H9 (cell line): ENCODE data around the gene GLDC. TPM values are rescaled to one million over a fixed set of nuclear protein-coding genes. Genes with fewer than 3 reads are reported as not detected.
A peak's percentile ranks its signal among the peaks of the same experiment; 100 is the strongest.

Source experiments
- DNase-seq: peaks from one replicate; pipeline ENCODE4 v3.0.0-alpha.2; 2017
- H2AFZ ChIP-seq: one replicate; pipeline ENCODE4 v1.6.1; 2013; ENCODE audit warnings: mild to moderate bottlenecking, low read length, control low read depth, moderate library complexity
- H2AK5ac ChIP-seq: 2 replicates; pipeline ENCODE4 v1.6.1; 2013; ENCODE audit warnings: low read length, control low read depth, mixed read lengths; ENCODE audit not compliant: insufficient read length
- H2BK120ac ChIP-seq: one replicate; pipeline ENCODE4 v1.6.1; 2013; ENCODE audit warnings: low read depth, mild to moderate bottlenecking, low read length, control low read depth, inconsistent platforms; ENCODE audit not compliant: poor library complexity, severe bottlenecking
- H2BK12ac ChIP-seq: 2 replicates; pipeline ENCODE4 v1.6.1; 2013; ENCODE audit warnings: low read length, control low read depth, mixed read lengths, low read depth; ENCODE audit not compliant: insufficient read length
- H2BK15ac ChIP-seq: 2 replicates; pipeline ENCODE4 v1.6.1; 2013; ENCODE audit warnings: low read depth, low read length, control low read depth
- H2BK20ac ChIP-seq: one replicate; pipeline ENCODE4 v1.6.1; 2013; ENCODE audit warnings: low read depth, mild to moderate bottlenecking, low read length, control low read depth, inconsistent platforms; ENCODE audit not compliant: poor library complexity, severe bottlenecking
- H2BK5ac ChIP-seq: 2 replicates; pipeline ENCODE4 v1.6.1; 2013; ENCODE audit warnings: low read length, control low read depth, mixed read lengths; ENCODE audit not compliant: insufficient read length
- H3K14ac ChIP-seq: 2 replicates; pipeline ENCODE4 v1.6.1; 2013; ENCODE audit warnings: low read length, control low read depth; ENCODE audit not compliant: insufficient read depth
- H3K18ac ChIP-seq: 2 replicates; pipeline ENCODE4 v1.6.1; 2013; ENCODE audit warnings: low read depth, mild to moderate bottlenecking, mixed read lengths, low read length, control low read depth; ENCODE audit not compliant: insufficient read length
- H3K23ac ChIP-seq: 2 replicates; pipeline ENCODE4 v1.6.1; 2013; ENCODE audit warnings: low read length, control low read depth, mixed read lengths, low read depth; ENCODE audit not compliant: insufficient read length
- H3K23me2 ChIP-seq: 2 replicates; pipeline ENCODE4 v1.6.1; 2013; ENCODE audit warnings: low read depth, mild to moderate bottlenecking, mixed read lengths, low read length, control low read depth; ENCODE audit not compliant: insufficient read length, poor library complexity, severe bottlenecking
- H3K27ac ChIP-seq: 2 replicates; pipeline ENCODE4 v1.5.1; 2013; ENCODE audit warnings: low read length, control low read depth, mixed read lengths, low read depth; ENCODE audit not compliant: insufficient read length
- H3K27me3 ChIP-seq: 2 replicates; pipeline ENCODE4 v1.6.1; 2013; ENCODE audit warnings: low read length, control low read depth, inconsistent platforms; ENCODE audit not compliant: insufficient read depth
- H3K4ac ChIP-seq: 2 replicates; pipeline ENCODE4 v1.6.1; 2013; ENCODE audit warnings: low read depth, mild to moderate bottlenecking, control low read depth, inconsistent platforms, low read length, moderate library complexity
- H3K4me1 ChIP-seq: 2 replicates; pipeline ENCODE4 v1.6.1; 2013; ENCODE audit warnings: low read length, control low read depth, inconsistent platforms; ENCODE audit not compliant: insufficient read depth
- H3K4me2 ChIP-seq: 2 replicates; pipeline ENCODE4 v1.6.1; 2013; ENCODE audit warnings: low read length, control low read depth, mixed read lengths; ENCODE audit not compliant: insufficient read length, insufficient read depth
- H3K56ac ChIP-seq: 2 replicates; pipeline ENCODE4 v1.6.1; 2013; ENCODE audit warnings: low read depth, mild to moderate bottlenecking, mixed read lengths, low read length, control low read depth; ENCODE audit not compliant: insufficient read length
- H3K79me1 ChIP-seq: 2 replicates; pipeline ENCODE4 v1.6.1; 2013; ENCODE audit warnings: low read depth, mild to moderate bottlenecking, moderate library complexity, low read length, control low read depth, inconsistent platforms; ENCODE audit not compliant: insufficient read depth, poor library complexity, severe bottlenecking
- H3K79me2 ChIP-seq: 2 replicates; pipeline ENCODE4 v1.6.1; 2013; ENCODE audit warnings: low read length, control low read depth, inconsistent platforms; ENCODE audit not compliant: insufficient read depth
- H3K9ac ChIP-seq: 2 replicates; pipeline ENCODE4 v1.6.1; 2013; ENCODE audit warnings: low read length, control low read depth, mixed read lengths; ENCODE audit not compliant: insufficient read length; ENCODE audit errors: extremely low read depth
- H3K9me3 ChIP-seq: one replicate; pipeline ENCODE4 v1.6.1; 2013; ENCODE audit warnings: low read depth, low read length, inconsistent platforms; ENCODE audit not compliant: control insufficient read depth
- H3T11ph ChIP-seq: one replicate; pipeline ENCODE4 v1.6.1; 2013; ENCODE audit warnings: mild to moderate bottlenecking, low read length, control low read depth, inconsistent platforms
- H4K20me1 ChIP-seq: one replicate; pipeline ENCODE4 v1.6.1; 2013; ENCODE audit not compliant: control insufficient read depth, insufficient read length, insufficient read depth
- H4K5ac ChIP-seq: 2 replicates; pipeline ENCODE4 v1.6.1; 2013; ENCODE audit warnings: low read depth, mild to moderate bottlenecking, mixed read lengths, low read length, control low read depth; ENCODE audit not compliant: insufficient read length
- H4K8ac ChIP-seq: replicated peaks from 2 replicates; pipeline ENCODE4 v1.6.1; 2013; ENCODE audit warnings: low read length, control low read depth, mixed read lengths, low read depth; ENCODE audit not compliant: insufficient read length
- H4K91ac ChIP-seq: 2 replicates; pipeline ENCODE4 v1.6.1; 2013; ENCODE audit warnings: low read depth, mild to moderate bottlenecking, moderate library complexity, mixed read lengths, low read length, control low read depth; ENCODE audit not compliant: insufficient read length
- H3K27ac Mint-ChIP-seq, 3 experiments: 2 replicates in 2 of 3; 3 replicates in 1 of 3; pipeline ENCODE4 v1.8.0; 2020 to 2021; ENCODE audit warnings: mixed read lengths in 3 of 3, mild to moderate bottlenecking in 1 of 3, moderate library complexity in 1 of 3
- H3K27me3 Mint-ChIP-seq: 2 replicates; pipeline ENCODE4 v1.8.0; 2021; ENCODE audit warnings: low read depth, mild to moderate bottlenecking, moderate library complexity, mixed read lengths
- H3K36me3 Mint-ChIP-seq, 3 experiments: 2 replicates in 2 of 3; 3 replicates in 1 of 3; pipeline ENCODE4 v1.8.0; 2020 to 2021; ENCODE audit warnings: low read depth in 3 of 3, mixed read lengths in 3 of 3; ENCODE audit not compliant: insufficient read depth in 1 of 3
- H3K4me1 Mint-ChIP-seq, 2 experiments: 2 replicates each; pipeline ENCODE4 v1.8.0; 2020; ENCODE audit warnings: mixed read lengths in 2 of 2
- H3K4me3 Mint-ChIP-seq, 2 experiments: 2 replicates in 1 of 2; 3 replicates in 1 of 2; pipeline ENCODE4 v1.8.0; 2020 to 2021; ENCODE audit warnings: mild to moderate bottlenecking in 2 of 2, mixed read lengths in 2 of 2, moderate library complexity in 1 of 2
- H3K9me3 Mint-ChIP-seq, 2 experiments: 2 replicates in 1 of 2; 3 replicates in 1 of 2; pipeline ENCODE4 v1.8.0; 2020; ENCODE audit warnings: mild to moderate bottlenecking in 2 of 2, mixed read lengths in 2 of 2, moderate library complexity in 1 of 2
- WGBS: extraction: QIAGEN DNeasy Blood & Tissue Kit; methylation state at CpG from one replicate; pipeline ENCODE4 v1.1.7; 2013; ENCODE audit warnings: missing lambda C conversion rate, low lambda C conversion rate, mixed read lengths; ENCODE audit not compliant: insufficient read length; ENCODE audit errors: extremely low coverage; 5-methylcytosine and 5-hydroxymethylcytosine counted together
- total RNA-seq: library from RNA; stranded (reverse); gene quantifications from 2 replicates; pipeline ENCODE4 v1.2.1, GENCODE V29; 2021
- TF ChIP-seq, protein P1 (sequence below): fragments of 200-600 bp; sonication (generic); conservative IDR thresholded peaks from 3 replicates; pipeline ENCODE4 v1.8.0; 2021; ENCODE audit warnings: antibody characterized with exemption, mild to moderate bottlenecking

GLDC gene
- total RNA-seq, 1 experiment from 2014 or later, result 74.4 TPM

DNA sequence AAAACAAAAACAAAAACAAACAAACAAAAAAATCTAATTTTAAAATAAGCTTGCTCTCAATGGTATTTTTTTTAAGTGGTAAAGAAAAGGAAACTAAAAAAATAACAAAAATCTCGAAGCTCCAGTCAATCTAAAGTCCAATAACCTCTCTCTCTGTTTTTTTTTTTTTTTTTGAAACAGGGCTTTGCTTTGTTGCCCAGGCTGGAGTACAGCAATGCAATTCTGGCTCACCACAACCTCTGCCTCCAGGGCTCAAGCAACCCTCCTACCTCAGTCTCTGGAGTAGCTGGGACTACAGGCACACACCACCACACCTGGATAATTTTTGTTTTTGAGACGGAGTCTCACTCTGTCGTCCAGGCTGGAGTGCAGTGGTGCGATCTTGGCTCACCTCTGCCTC lies 25.9 kb upstream of the GLDC start:
- no peak overlapping the region for H2BK20ac ChIP-seq
- Mint-ChIP-seq H3K36me3 (peaks cover 12 to 43% (median 16%) of the 10 kb centered on the region in 3 experiments), H3K27ac (peak overlapping the region in 1 of 3 experiments; percentile 93; a peak in 1 of 7 replicates), H3K27me3 (no peaks in the 10 kb centered on the region), H3K4me1 (peaks cover 2 to 4% of the 10 kb centered on the region in 2 experiments; a peak in 3 of 4 replicates), H3K9me3 (no peaks in the 10 kb centered on the region), H3K4me3 (no peak overlapping the region)
- H3K18ac ChIP-seq, result no peak overlapping the region
- H4K8ac ChIP-seq, result no peak overlapping the region
- H3K9ac ChIP-seq, result no peak overlapping the region
- no peaks in the 10 kb centered on the region for H3K9me3 ChIP-seq
- H3K27me3 ChIP-seq, result no peaks in the 10 kb centered on the region
- H4K5ac ChIP-seq, result no peak overlapping the region
- TF ChIP-seq, protein P1, sequence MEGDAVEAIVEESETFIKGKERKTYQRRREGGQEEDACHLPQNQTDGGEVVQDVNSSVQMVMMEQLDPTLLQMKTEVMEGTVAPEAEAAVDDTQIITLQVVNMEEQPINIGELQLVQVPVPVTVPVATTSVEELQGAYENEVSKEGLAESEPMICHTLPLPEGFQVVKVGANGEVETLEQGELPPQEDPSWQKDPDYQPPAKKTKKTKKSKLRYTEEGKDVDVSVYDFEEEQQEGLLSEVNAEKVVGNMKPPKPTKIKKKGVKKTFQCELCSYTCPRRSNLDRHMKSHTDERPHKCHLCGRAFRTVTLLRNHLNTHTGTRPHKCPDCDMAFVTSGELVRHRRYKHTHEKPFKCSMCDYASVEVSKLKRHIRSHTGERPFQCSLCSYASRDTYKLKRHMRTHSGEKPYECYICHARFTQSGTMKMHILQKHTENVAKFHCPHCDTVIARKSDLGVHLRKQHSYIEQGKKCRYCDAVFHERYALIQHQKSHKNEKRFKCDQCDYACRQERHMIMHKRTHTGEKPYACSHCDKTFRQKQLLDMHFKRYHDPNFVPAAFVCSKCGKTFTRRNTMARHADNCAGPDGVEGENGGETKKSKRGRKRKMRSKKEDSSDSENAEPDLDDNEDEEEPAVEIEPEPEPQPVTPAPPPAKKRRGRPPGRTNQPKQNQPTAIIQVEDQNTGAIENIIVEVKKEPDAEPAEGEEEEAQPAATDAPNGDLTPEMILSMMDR, result no peak
- no peak overlapping the region for H4K91ac ChIP-seq
- H2BK120ac ChIP-seq, result no peak overlapping the region
- H3K4ac ChIP-seq, result no peak overlapping the region
- H3K4me1 ChIP-seq, result peaks cover 2% of the 10 kb centered on the region; the same call in 1 of the 2 replicates
- H4K20me1 ChIP-seq, result no peaks in the 10 kb centered on the region
- no peak overlapping the region for H2BK12ac ChIP-seq
- H2BK15ac ChIP-seq, result no peak overlapping the region
- no peak overlapping the region for H3K14ac ChIP-seq
- no peak for DNase-seq
- no peak overlapping the region for H3K23ac ChIP-seq
- H2AFZ ChIP-seq, result no peak overlapping the region
- no peak overlapping the region for H3K27ac ChIP-seq
- H3K79me2 ChIP-seq, result no peaks in the 10 kb centered on the region
- no peak overlapping the region for H2BK5ac ChIP-seq
- no peak overlapping the region for H2AK5ac ChIP-seq
- no peak overlapping the region for H3K4me2 ChIP-seq
- no peak overlapping the region for H3T11ph ChIP-seq
- no peak overlapping the region for H3K56ac ChIP-seq
- H3K79me1 ChIP-seq, result no peaks in the 10 kb centered on the region
- no CpG with 5 or more reads among the region's 4 CpGs for WGBS
- H3K23me2 ChIP-seq, result no peaks in the 10 kb centered on the region
